ENCODE results near the gene CELF4.

GRCh38 chr18:37261246-37261840 lies 304.3 kb downstream of the CELF4 start:
- TF ChIP-seq CTCF (IDR thresholded peaks at IDR 0.05; ENCODE audit: insufficient read depth, low read length, poor library complexity, severe bottlenecking) (no peak), EZH2phosphoT487 (conservative IDR thresholded peaks at IDR 0.05; ENCODE audit: low read length) (no peak)
